NT2/D1 (cell line): Measurements from ENCODE around the gene RAB28.
"Not testable (repeated sequence)": the region's sequence is repeated elsewhere in the genome, so short reads cannot be mapped to it uniquely, and the experiment has no call there.

Experiments
- DNase-seq: peaks from one replicate; pipeline ENCODE4 v3.0.0-alpha.2; 2011; ENCODE audit warnings: low read depth, low spot score
- H3K27me3 ChIP-seq: 2 replicates; pipeline ENCODE4 v1.6.0; 2011; ENCODE audit warnings: mild to moderate bottlenecking; ENCODE audit not compliant: insufficient read length, insufficient read depth
- H3K36me3 ChIP-seq: 2 replicates; pipeline ENCODE4 v1.6.1; 2011; ENCODE audit warnings: mild to moderate bottlenecking, low read length, mixed read lengths; ENCODE audit not compliant: insufficient read depth, insufficient read length
- H3K4me1 ChIP-seq: 2 replicates; pipeline ENCODE4 v1.5.1; 2011; ENCODE audit not compliant: insufficient read depth, insufficient read length
- H3K4me3 ChIP-seq: 2 replicates; pipeline ENCODE4 v1.5.1; 2011; ENCODE audit warnings: low read depth; ENCODE audit not compliant: insufficient read length
- H3K9ac ChIP-seq: 2 replicates; pipeline ENCODE4 v1.6.0; 2011; ENCODE audit warnings: low read depth; ENCODE audit not compliant: insufficient read length
- H3K9me3 ChIP-seq: 2 replicates; pipeline ENCODE4 v1.5.1; 2011; ENCODE audit warnings: mild to moderate bottlenecking, low read length; ENCODE audit not compliant: insufficient read depth
- SUZ12 ChIP-seq: IDR thresholded peaks from 2 replicates; pipeline ENCODE4 v1.6.1; 2011; ENCODE audit not compliant: insufficient read length, insufficient read depth; ENCODE audit errors: extremely low read depth
- YY1 ChIP-seq: IDR thresholded peaks from 2 replicates; pipeline ENCODE4 v1.6.1; 2011; ENCODE audit not compliant: insufficient read length, insufficient read depth
- ZNF274 ChIP-seq: IDR thresholded peaks from 2 replicates; pipeline ENCODE4 v1.6.1; 2011; ENCODE audit warnings: mild to moderate bottlenecking, low read depth, low read length

Gene RAB28

DNA sequence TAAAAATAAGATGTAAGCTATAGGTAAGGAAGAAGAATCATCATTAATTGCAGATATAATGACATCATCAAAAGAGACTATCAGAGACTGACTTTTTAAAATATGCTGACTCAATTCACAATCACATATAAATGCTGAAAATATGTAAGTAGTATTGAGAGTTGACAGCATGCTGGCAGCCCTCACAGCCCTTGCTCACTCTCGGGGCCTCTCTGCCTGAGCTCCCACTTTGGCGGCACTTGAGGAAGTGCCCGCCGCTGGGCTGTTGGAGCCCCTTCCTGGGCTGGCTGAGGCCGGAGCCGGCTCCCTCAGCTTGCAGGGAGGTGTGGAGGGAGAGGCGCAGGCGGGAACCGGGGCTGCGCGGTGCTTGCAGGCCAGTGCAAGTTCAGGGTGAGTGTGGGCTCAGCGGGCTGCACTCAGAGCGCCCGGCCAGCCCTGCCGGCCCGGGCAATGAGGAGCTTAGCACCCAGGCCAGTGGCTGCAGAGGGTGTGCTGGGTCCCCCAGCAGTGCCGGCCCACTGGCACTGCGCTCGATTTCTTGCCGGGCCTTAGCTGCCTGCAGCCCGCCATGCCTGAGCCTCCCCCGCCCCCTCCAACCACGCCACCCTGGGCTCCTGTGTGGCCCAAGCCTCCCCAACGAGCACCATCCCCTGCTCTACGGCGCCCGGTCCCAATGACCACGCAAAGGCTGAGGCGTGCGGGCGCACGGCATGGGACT is 68.9 kb downstream of the RAB28 start:
- no peaks in the 10 kb centered on the region for H3K4me1 ChIP-seq
- H3K9me3 ChIP-seq, result peaks cover 7% of the 10 kb centered on the region; the same call in 1 of the 2 replicates
- no peak for DNase-seq
- no peak overlapping the region for H3K4me3 ChIP-seq
- H3K27me3 ChIP-seq, result no peaks in the 10 kb centered on the region
- H3K36me3 ChIP-seq, result no peaks in the 10 kb centered on the region
- TF ChIP-seq YY1 (no peak), SUZ12 (no peak), ZNF274 (no peak)
- no peak overlapping the region for H3K9ac ChIP-seq

GRCh38 chr4:13413729-13414437 is 70.3 kb downstream of the RAB28 start:
- DNase-seq, result no peak
- Histone ChIP-seq H3K9ac (no peak overlapping the region), H3K4me1 (no peaks in the 10 kb centered on the region), H3K36me3 (no peaks in the 10 kb centered on the region), H3K27me3 (no peaks in the 10 kb centered on the region), H3K9me3 (peaks cover 7% of the 10 kb centered on the region; the same call in 1 of the 2 replicates), H3K4me3 (no peak overlapping the region)
- no peak for TF ChIP-seq YY1
- no peak for TF ChIP-seq SUZ12
- no peak for TF ChIP-seq ZNF274

- H3K4me1 ChIP-seq, result no peaks in the 10 kb centered on the region
- TF ChIP-seq YY1 (no peak), SUZ12 (no peak), ZNF274 (no peak)
- no peak for DNase-seq
Measured at GRCh38 chr4:13411942-13412341, 72.2 kb downstream of the RAB28 start.

DNA sequence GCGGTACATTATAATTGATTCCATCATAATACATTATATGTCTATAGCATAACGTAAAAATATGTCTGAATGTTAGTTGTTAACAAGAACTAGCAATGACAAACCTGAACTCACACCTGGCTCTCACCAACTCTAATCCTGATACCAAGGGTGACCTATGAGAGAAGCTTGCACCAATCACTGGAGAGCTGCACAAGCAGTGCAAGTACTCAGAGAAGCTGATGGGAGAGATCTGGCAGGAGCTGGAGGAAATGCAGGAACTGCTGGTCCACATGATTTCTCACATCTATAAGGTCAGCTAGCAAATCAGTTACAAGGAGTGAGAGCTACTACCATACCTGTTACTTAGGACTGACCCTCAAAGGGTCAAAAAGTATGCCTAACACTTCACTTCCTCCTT is 74.8 kb downstream of the RAB28 start:
- no peak overlapping the region for H3K4me3 ChIP-seq
- TF ChIP-seq ZNF274 (no peak), SUZ12 (no peak), YY1 (no peak)
- H3K9me3 ChIP-seq, result no peaks in the 10 kb centered on the region
- no peak for DNase-seq
- H3K36me3 ChIP-seq, result no peaks in the 10 kb centered on the region
- no peaks in the 10 kb centered on the region for H3K4me1 ChIP-seq
- H3K9ac ChIP-seq, result no peak overlapping the region
- H3K27me3 ChIP-seq, result no peaks in the 10 kb centered on the region

More at GRCh38 chr4:13411942-13412341, 72.2 kb downstream of the RAB28 start:
- H3K9ac ChIP-seq, result no peak overlapping the region
- H3K27me3 ChIP-seq, result no peaks in the 10 kb centered on the region
- no peak overlapping the region for H3K4me3 ChIP-seq
- H3K9me3 ChIP-seq, result peaks cover 3% of the 10 kb centered on the region; the same call in 1 of the 2 replicates
- H3K36me3 ChIP-seq, result no peaks in the 10 kb centered on the region

- H3K36me3 ChIP-seq, DNase-seq, H3K4me3 ChIP-seq, H3K9ac ChIP-seq, H3K27me3 ChIP-seq, H3K9me3 ChIP-seq, H3K4me1 ChIP-seq: not testable (repeated sequence)
Measured at GRCh38 chr4:13406156-13406555, 78.0 kb downstream of the RAB28 start.

GRCh38 chr4:13403833-13404232 is 80.3 kb downstream of the RAB28 start:
- H3K4me1 ChIP-seq, result no peaks in the 10 kb centered on the region
- no peak for TF ChIP-seq SUZ12
- no peak for TF ChIP-seq ZNF274
- TF ChIP-seq YY1, result no peak
- H3K27me3 ChIP-seq, result no peaks in the 10 kb centered on the region
- no peak for DNase-seq
- no peak overlapping the region for H3K4me3 ChIP-seq
- H3K36me3 ChIP-seq, result no peaks in the 10 kb centered on the region
- no peaks in the 10 kb centered on the region for H3K9me3 ChIP-seq
- H3K9ac ChIP-seq, result no peak overlapping the region

DNA sequence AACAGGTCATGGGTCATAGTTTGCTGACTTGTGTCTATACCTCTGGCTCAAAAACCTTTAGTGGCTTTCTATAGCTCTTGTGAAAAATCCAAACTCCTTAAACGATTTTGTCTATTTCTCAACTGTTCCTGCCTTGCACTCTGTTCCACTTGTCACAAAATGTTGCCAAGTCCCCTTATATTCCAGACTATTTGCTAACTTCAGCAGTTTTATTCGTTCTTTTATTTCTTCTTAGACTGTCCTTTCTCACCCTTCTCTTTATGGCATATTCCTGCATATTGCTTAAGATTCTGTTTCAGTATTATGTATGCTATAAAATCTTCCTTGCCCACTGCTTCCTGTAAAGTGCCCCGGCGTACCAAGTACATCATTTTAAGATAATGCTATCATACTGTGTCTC is 80.8 kb downstream of the RAB28 start:
- H3K9ac ChIP-seq, result no peak overlapping the region
- H3K4me1 ChIP-seq, result no peaks in the 10 kb centered on the region
- no peak for DNase-seq
- no peaks in the 10 kb centered on the region for H3K36me3 ChIP-seq
- H3K9me3 ChIP-seq, result no peaks in the 10 kb centered on the region
- TF ChIP-seq ZNF274 (no peak), YY1 (no peak)
- no peaks in the 10 kb centered on the region for H3K27me3 ChIP-seq
- no peak overlapping the region for H3K4me3 ChIP-seq
